Measurements from ENCODE around the gene HOXC9.

Gene HOXC9

GRCh38 chr12:53994264-53995001 lies 5.5 kb upstream of the HOXC9 start:
- no peak overlapping the region for H3K27ac ChIP-seq (replicated peaks)
- peaks cover 98% of the 10 kb centered on the region for H3K27me3 ChIP-seq (ENCODE audit: insufficient read depth, poor library complexity, severe bottlenecking)
- H3K4me3 ChIP-seq (replicated peaks; ENCODE audit: insufficient read depth, low read length): no peak overlapping the region
- TF ChIP-seq GABPA (IDR thresholded peaks at IDR 0.05; ENCODE audit: low read depth): no peak
- TF ChIP-seq POLR2AphosphoS5 (IDR thresholded peaks at IDR 0.05; ENCODE audit: low read depth): no peak
- no peak for TF ChIP-seq CTCF (IDR thresholded peaks at IDR 0.05; ENCODE audit: insufficient read depth, low read length)
- no peak for TF ChIP-seq REST (IDR thresholded peaks at IDR 0.05; ENCODE audit: insufficient replicate concordance, low read depth)
- no peak for TF ChIP-seq SPI1 (IDR thresholded peaks at IDR 0.05; ENCODE audit: borderline replicate concordance, low read depth)
- DNase-seq (ENCODE audit: low read depth in 1 of 2, low spot score in 1 of 2): no peak

- TF ChIP-seq REST (IDR thresholded peaks at IDR 0.05; ENCODE audit: insufficient replicate concordance, low read depth) (no peak), POLR2AphosphoS5 (IDR thresholded peaks at IDR 0.05; ENCODE audit: low read depth) (no peak), CTCF (IDR thresholded peaks at IDR 0.05; ENCODE audit: insufficient read depth, low read length) (no peak), SPI1 (IDR thresholded peaks at IDR 0.05; ENCODE audit: borderline replicate concordance, low read depth) (no peak), GABPA (IDR thresholded peaks at IDR 0.05; ENCODE audit: low read depth) (no peak)
- peaks cover 97% of the 10 kb centered on the region for H3K27me3 ChIP-seq (ENCODE audit: insufficient read depth, poor library complexity, severe bottlenecking)
- no peak overlapping the region for H3K27ac ChIP-seq (replicated peaks)
- DNase-seq (ENCODE audit: low read depth in 1 of 2, low spot score in 1 of 2): no peak
- no peak overlapping the region for H3K4me3 ChIP-seq (replicated peaks; ENCODE audit: insufficient read depth, low read length)
These were observed 5.0 kb upstream of the HOXC9 start for GRCh38 chr12:53995002-53995377.

DNA sequence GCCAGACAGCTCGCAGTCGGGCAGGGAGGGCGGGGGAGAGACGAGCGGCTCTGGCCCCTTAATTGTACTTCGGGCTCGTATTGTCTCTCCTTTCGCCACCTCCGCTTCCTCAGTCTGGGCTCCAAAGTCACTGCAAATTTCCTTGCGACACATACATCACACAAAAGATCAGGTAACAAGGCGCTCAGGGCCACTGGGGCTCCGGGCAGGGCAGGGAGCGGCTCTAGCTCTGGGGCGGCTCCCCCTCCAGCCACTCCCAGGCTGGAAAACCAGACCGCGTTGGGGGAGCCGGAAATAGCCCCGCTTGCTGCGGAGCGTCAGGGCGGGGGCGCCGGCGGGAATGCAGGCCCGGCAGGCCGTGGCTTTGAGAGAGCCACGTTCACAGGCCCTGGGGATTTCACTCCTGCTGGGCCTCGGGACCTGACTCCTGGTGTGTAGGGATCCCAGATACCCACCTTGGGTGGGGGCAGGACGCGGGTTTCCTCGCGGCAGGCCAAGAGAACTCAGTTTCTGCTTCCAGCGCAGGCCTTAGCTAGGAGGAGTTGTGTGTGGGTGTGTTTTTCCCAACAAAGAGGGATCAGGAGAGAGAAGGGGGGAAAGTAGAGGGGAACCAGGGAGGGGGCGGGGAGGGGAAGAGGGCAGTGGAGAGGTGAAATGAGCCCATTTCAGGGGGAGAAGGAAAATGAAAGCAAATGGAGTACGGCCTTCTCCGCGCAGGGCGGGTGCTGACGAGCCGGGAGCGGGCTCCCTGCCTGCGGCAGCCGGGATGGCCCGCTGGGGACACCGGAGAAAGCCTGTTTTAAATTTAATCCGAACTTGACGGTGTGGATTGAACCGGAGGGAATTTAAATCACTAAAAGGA lies 4.4 kb upstream of the HOXC9 start:
- no peak for TF ChIP-seq POLR2AphosphoS5 (IDR thresholded peaks at IDR 0.05; ENCODE audit: low read depth)
- DNase-seq (ENCODE audit: low read depth in 1 of 2, low spot score in 1 of 2): peak in 1 of 2 experiments; percentile 58
- Histone ChIP-seq H3K27ac (replicated peaks) (no peak overlapping the region), H3K27me3 (ENCODE audit: insufficient read depth, poor library complexity, severe bottlenecking) (peaks cover 97% of the 10 kb centered on the region), H3K4me3 (replicated peaks; ENCODE audit: insufficient read depth, low read length) (no peak overlapping the region)
